Measurements from ENCODE around the gene SEC24D.

SEC24D gene

DNA sequence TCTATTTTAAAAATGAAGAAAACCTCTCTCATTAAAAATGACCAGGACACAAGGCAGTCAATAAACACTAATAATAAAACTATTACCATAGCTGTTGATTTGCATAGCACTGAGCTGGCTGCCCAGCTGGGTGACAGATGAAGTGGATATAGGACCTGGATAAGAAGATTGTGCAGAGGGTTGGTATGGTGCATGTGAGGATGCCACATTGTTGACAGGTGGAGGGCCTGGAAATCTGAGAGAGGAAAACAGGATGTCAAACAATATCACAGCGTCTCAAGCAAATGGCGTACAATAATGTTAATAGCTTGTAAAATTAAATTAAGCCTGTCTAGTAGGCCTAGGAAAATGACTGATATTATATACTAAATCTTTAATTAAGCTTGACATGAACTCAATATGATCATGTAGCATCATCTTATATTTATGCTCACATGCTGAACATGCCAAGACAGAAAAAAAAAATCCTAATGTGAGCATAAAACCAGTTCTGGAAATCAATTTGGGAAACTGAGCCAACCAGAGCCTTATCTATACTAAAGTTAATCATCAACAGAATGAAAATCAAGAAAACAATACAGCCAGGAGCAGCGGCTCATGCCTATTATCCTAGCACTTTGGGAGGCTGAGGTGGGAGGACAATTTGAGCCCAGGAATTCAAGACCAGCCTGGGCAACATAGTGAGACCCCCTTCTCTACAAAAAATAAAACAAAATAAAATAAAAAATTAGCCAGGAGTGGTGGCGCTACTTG lies 18.6 kb downstream of the SEC24D start:
- no peak for TF ChIP-seq EZH2phosphoT487 (IDR thresholded peaks at IDR 0.05; ENCODE audit: borderline replicate concordance)
- Histone ChIP-seq H3K79me2 (ENCODE audit: insufficient read depth, low read length) (no peaks in the 10 kb centered on the region), H3F3A (ENCODE audit: low read depth) (no peaks in the 10 kb centered on the region)

GRCh38 chr4:118816538-118817177 lies 19.3 kb downstream of the SEC24D start:
- Histone ChIP-seq H3F3A (ENCODE audit: low read depth) (no peaks in the 10 kb centered on the region), H4K20me1 (ENCODE audit: insufficient read depth, low read length, poor library complexity, severe bottlenecking) (no peaks in the 10 kb centered on the region), H3K4me1 (ENCODE audit: insufficient read depth, low read length, poor library complexity, severe bottlenecking) (no peaks in the 10 kb centered on the region), H3K27me3 (ENCODE audit: insufficient read depth, low read length, poor library complexity, severe bottlenecking) (no peaks in the 10 kb centered on the region), H3K4me2 (ENCODE audit: low read depth, low read length, poor library complexity, severe bottlenecking) (no peak overlapping the region), H3K4me3 (ENCODE audit: low read length, poor library complexity, severe bottlenecking) (no peak overlapping the region), H3K9me2 (replicated peaks; ENCODE audit: low read depth, low read length) (no peaks in the 10 kb centered on the region), H3K79me2 (ENCODE audit: insufficient read depth, low read length) (no peaks in the 10 kb centered on the region), H2AFZ (ENCODE audit: low read length) (no peak overlapping the region), H3K9ac (ENCODE audit: low read depth, low read length, poor library complexity, severe bottlenecking) (no peak overlapping the region), H3K9me3 (ENCODE audit: insufficient read depth, low read depth, low read length) (no peaks in the 10 kb centered on the region), H3K36me3 (ENCODE audit: insufficient read depth, low read length) (peaks cover 57% of the 10 kb centered on the region; the same call in 1 of the 2 replicates)
- no peak for TF ChIP-seq EZH2phosphoT487 (IDR thresholded peaks at IDR 0.05; ENCODE audit: borderline replicate concordance)
- TF ChIP-seq CTCF (conservative IDR thresholded peaks at IDR 0.05; ENCODE audit: low read length): no peak

More for the DNA sequence above, 18.6 kb downstream of the SEC24D start:
- H3K4me2 ChIP-seq (ENCODE audit: low read depth, low read length, poor library complexity, severe bottlenecking): no peak overlapping the region
- no peaks in the 10 kb centered on the region for H3K4me1 ChIP-seq (ENCODE audit: insufficient read depth, low read length, poor library complexity, severe bottlenecking)
- H2AFZ ChIP-seq (ENCODE audit: low read length): no peak overlapping the region
- H3K4me3 ChIP-seq (ENCODE audit: low read length, poor library complexity, severe bottlenecking): no peak overlapping the region
- H3K27me3 ChIP-seq (ENCODE audit: insufficient read depth, low read length, poor library complexity, severe bottlenecking): no peaks in the 10 kb centered on the region
- no peak overlapping the region for H3K9ac ChIP-seq (ENCODE audit: low read depth, low read length, poor library complexity, severe bottlenecking)
- H3K36me3 ChIP-seq (ENCODE audit: insufficient read depth, low read length): peaks cover 50% of the 10 kb centered on the region; the same call in 1 of the 2 replicates
- no peaks in the 10 kb centered on the region for H3K9me2 ChIP-seq (replicated peaks; ENCODE audit: low read depth, low read length)
- peaks cover 3% of the 10 kb centered on the region for H4K20me1 ChIP-seq (ENCODE audit: insufficient read depth, low read length, poor library complexity, severe bottlenecking)
- no peaks in the 10 kb centered on the region for H3K9me3 ChIP-seq (ENCODE audit: insufficient read depth, low read depth, low read length)

GRCh38 chr4:118814891-118815290 lies 21.0 kb downstream of the SEC24D start:
- Histone ChIP-seq H3K4me2 (ENCODE audit: low read depth, low read length, poor library complexity, severe bottlenecking) (no peak overlapping the region), H3F3A (ENCODE audit: low read depth) (no peaks in the 10 kb centered on the region), H3K79me2 (ENCODE audit: insufficient read depth, low read length) (no peaks in the 10 kb centered on the region), H4K20me1 (ENCODE audit: insufficient read depth, low read length, poor library complexity, severe bottlenecking) (no peaks in the 10 kb centered on the region), H3K4me1 (ENCODE audit: insufficient read depth, low read length, poor library complexity, severe bottlenecking) (no peaks in the 10 kb centered on the region), H3K9ac (ENCODE audit: low read depth, low read length, poor library complexity, severe bottlenecking) (no peak overlapping the region), H2AFZ (ENCODE audit: low read length) (no peak overlapping the region), H3K36me3 (ENCODE audit: insufficient read depth, low read length) (peaks cover 74% of the 10 kb centered on the region; the same call in 1 of the 2 replicates), H3K4me3 (ENCODE audit: low read length, poor library complexity, severe bottlenecking) (no peak overlapping the region), H3K9me3 (ENCODE audit: insufficient read depth, low read depth, low read length) (no peaks in the 10 kb centered on the region), H3K9me2 (replicated peaks; ENCODE audit: low read depth, low read length) (no peaks in the 10 kb centered on the region), H3K27me3 (ENCODE audit: insufficient read depth, low read length, poor library complexity, severe bottlenecking) (no peaks in the 10 kb centered on the region)
- TF ChIP-seq EZH2phosphoT487 (IDR thresholded peaks at IDR 0.05; ENCODE audit: borderline replicate concordance): no peak
- TF ChIP-seq CTCF (conservative IDR thresholded peaks at IDR 0.05; ENCODE audit: low read length): no peak
